Stimulated activated CD8-positive, alpha-beta memory T cell treated with anti-CD3 and anti-CD28 coated beads, Interleukin-2, amount 100 ng/mL, for 1 hour (primary cell): Measurements from ENCODE around the gene GPRC5B.

Experiments used
- DNase-seq, 2 donors: peaks; one replicate each; pipeline ENCODE4 v3.0.0-alpha.2; 2020; ENCODE audit warnings: low read depth in 2 of 2

GPRC5B gene

GRCh38 chr16:19898924-19899604 is 14.4 kb upstream of the GPRC5B start:
- DNase-seq, result no peak

GRCh38 chr16:19898166-19898565 is 13.5 kb upstream of the GPRC5B start:
- no peak for DNase-seq

GRCh38 chr16:19896951-19897350 is 12.3 kb upstream of the GPRC5B start:
- no peak for DNase-seq

- DNase-seq, result no peak
Measured at GRCh38 chr16:19894586-19894985, 9.9 kb upstream of the GPRC5B start.

- no peak for DNase-seq
Measured at GRCh38 chr16:19892902-19893301, 8.3 kb upstream of the GPRC5B start.

GRCh38 chr16:19890901-19891300 is 6.3 kb upstream of the GPRC5B start:
- no peak for DNase-seq

- DNase-seq, result no peak
Measured at GRCh38 chr16:19888834-19889233, 4.2 kb upstream of the GPRC5B start.

GRCh38 chr16:19886073-19886941 is 1.7 kb upstream of the GPRC5B start:
- DNase-seq, result peak; percentile 53 to 54

- DNase-seq, result no peak
Measured at GRCh38 chr16:19885451-19886072, 914 bp upstream of the GPRC5B start.

- no peak for DNase-seq
Measured at GRCh38 chr16:19883966-19884485, 622 bp downstream of the GPRC5B start.

GRCh38 chr16:19883296-19883965 is 1.2 kb downstream of the GPRC5B start:
- no peak for DNase-seq

GRCh38 chr16:19882646-19883045 is 2.0 kb downstream of the GPRC5B start:
- DNase-seq, result no peak

GRCh38 chr16:19882186-19882585 is 2.5 kb downstream of the GPRC5B start:
- DNase-seq, result no peak

- DNase-seq, result no peak
Measured at GRCh38 chr16:19881783-19882182, 2.9 kb downstream of the GPRC5B start.

GRCh38 chr16:19881028-19881427 is 3.6 kb downstream of the GPRC5B start:
- no peak for DNase-seq

- no peak for DNase-seq
Measured at GRCh38 chr16:19879241-19879792, 5.3 kb downstream of the GPRC5B start.

- no peak for DNase-seq
Measured at GRCh38 chr16:19878757-19879156, 5.9 kb downstream of the GPRC5B start.

- DNase-seq, result no peak
Measured at GRCh38 chr16:19876501-19877059, 8.1 kb downstream of the GPRC5B start.

GRCh38 chr16:19875900-19876299 is 8.7 kb downstream of the GPRC5B start:
- DNase-seq, result no peak

GRCh38 chr16:19874851-19875546 is 9.6 kb downstream of the GPRC5B start:
- no peak for DNase-seq

- DNase-seq, result no peak
Measured at GRCh38 chr16:19874026-19874425, 10.6 kb downstream of the GPRC5B start.
